Omental fat pad (tissue), 4 donors: ENCODE data around the gene IL22. TPM values are rescaled to one million over a fixed set of nuclear protein-coding genes. Genes with fewer than 3 reads are reported as not detected.
"Not testable (repeated sequence)": the region's sequence is repeated elsewhere in the genome, so short reads cannot be mapped to it uniquely, and the experiment has no call there.

Source experiments
- ATAC-seq: fragments of 150-250 bp; one replicate; pipeline ENCODE4 v1.9.1; 2016; ENCODE audit warnings: mild to moderate bottlenecking, moderate library complexity; ENCODE audit not compliant: low FRiP score
- DNase-seq: peaks from one replicate; pipeline ENCODE4 v3.0.0-alpha.2; 2019; ENCODE audit warnings: low spot score
- CTCF ChIP-seq, 3 donors: fragments of 450-650 bp; IDR thresholded peaks; one replicate each; pipeline ENCODE4 v1.5.1; 2016 to 2017; ENCODE audit warnings: antibody characterized with exemption in 3 of 3, mild to moderate bottlenecking in 3 of 3, moderate library complexity in 2 of 3
- total RNA-seq, 4 donors: library from RNA; depleted of rRNA; stranded (reverse); fragments of >200 nt; gene quantifications; one replicate each; pipeline ENCODE4 v1.1.0, GENCODE V29; 2016

IL22 gene
- total RNA-seq, 4 donors from 2014 or later = not detected

- no peak for TF ChIP-seq CTCF (IDR thresholded peaks at IDR 0.05)
- DNase-seq = no peak
- no peak for ATAC-seq
Observed at GRCh38 chr12:68224613-68225285, 28.7 kb downstream of the IL22 start.

DNA sequence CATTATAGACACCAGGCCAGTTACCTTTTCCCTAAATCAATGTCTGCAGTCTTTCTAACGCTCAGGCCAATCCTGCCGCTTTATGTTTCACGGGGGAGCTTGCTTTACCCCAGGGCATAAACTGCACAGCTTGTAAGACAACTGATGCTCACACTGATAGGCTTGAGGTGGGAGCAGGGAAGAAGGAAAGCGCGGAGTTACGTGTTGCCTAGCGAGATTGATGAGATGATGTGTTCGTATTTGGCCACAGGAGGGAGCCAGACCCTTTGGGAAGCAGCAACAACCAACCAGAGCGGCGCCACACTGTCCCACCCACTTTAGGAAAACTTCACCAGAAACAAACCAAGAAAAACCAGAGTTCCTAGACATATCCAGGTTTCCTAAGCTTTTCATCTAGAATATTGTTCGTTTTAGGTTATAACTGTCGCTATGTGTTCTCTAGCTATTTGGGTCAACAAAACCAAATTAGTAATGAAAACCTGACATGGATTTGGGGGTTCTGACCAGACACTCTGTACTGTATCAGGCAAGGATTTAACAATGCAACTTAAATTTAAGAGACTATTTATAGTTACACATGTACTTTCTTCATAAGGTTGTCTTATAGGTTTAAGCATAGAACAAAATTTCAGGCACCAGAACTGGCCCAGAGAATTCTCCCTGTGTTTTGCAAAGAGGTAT, 30.2 kb downstream of the IL22 start:
- peak; percentile 55 for DNase-seq
- ATAC-seq = peak; percentile 95
- TF ChIP-seq CTCF (IDR thresholded peaks at IDR 0.05) = no peak

DNA sequence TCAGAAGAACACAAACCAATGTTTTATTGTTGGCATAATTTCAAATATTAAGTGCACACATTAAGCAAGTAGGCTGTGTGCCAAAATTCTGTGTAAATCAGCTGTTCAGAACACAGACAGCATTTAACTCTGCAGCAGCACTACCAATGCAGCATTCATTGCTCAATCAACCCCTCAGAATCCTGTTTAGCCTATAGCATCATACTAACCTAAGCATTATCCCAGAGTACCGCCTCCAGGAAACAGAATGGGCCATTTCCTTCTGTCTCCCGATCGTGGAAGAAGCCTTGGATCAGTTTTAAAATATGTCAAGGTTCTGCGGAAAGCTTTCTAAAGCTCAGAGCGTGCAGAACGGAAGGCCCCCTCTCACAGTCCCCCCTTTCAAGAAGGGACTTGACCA, 31.1 kb downstream of the IL22 start:
- ATAC-seq (no peak), DNase-seq (no peak)
- no peak for TF ChIP-seq CTCF (IDR thresholded peaks at IDR 0.05)

- TF ChIP-seq CTCF (IDR thresholded peaks at IDR 0.05) = no peak
- DNase-seq = no peak
- ATAC-seq = no peak
Observed at GRCh38 chr12:68221497-68221896, 31.9 kb downstream of the IL22 start.

- ATAC-seq (no peak), DNase-seq (no peak)
- no peak for TF ChIP-seq CTCF (IDR thresholded peaks at IDR 0.05)
Observed at GRCh38 chr12:68210875-68211274, 42.5 kb downstream of the IL22 start.

GRCh38 chr12:68209048-68209728, 44.2 kb downstream of the IL22 start:
- not testable (repeated sequence) for DNase-seq, ATAC-seq

DNA sequence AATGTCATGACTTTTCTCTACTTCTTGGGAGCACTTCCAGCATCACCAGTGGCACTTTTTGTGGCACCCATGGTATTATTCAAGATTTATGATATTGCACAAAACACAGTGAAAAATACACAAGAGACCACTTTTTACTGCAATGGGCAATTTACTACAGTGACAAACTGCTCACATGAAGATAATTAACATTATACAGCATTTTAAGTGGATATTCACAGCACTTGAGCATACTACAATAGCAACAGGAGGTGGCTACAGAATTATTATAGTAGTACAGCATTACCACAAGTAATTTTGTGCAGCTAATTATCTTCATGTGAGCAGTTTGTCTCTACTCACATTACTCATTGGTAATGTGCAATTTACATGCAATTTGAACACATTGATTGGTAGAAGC, 46.1 kb downstream of the IL22 start:
- no peak for TF ChIP-seq CTCF (IDR thresholded peaks at IDR 0.05)
- ATAC-seq (no peak), DNase-seq (no peak)
